ENCODE data around the gene ZNF831.

ZNF831 gene

GRCh38 chr20:59163631-59164530 is at the start of gene ZNF831:
Gene ZNF831 (plus strand): TSS chr20:59163821. CDS start chr20:59191020, 27,199 bp downstream.
- DNase-seq (ENCODE audit: low spot score) (no peak), FAIRE-seq (no peak)

- DNase-seq (ENCODE audit: low spot score): no peak
- FAIRE-seq: no peak
These were observed 46.1 kb upstream of the ZNF831 start for GRCh38 chr20:59117526-59117925.

DNA sequence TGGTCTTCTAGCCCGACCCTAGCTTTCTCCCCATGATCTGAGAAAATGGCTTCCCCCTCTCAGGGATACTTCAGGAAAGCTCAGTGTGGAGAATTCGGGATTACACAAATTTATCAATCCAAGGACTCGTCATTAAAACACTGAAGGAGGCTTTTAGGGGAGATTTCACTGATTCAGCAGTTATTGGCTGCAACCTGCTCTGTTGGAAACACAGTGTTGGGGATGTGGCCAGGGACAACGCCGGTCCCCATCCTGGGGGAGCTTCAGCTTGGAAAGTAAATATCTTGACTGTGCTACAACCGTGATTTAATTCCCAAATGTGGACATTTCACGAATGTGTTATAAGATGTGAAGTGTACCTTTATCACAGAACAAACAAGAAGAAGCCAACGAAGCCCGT is 44.8 kb upstream of the ZNF831 start:
- FAIRE-seq: no peak

DNA sequence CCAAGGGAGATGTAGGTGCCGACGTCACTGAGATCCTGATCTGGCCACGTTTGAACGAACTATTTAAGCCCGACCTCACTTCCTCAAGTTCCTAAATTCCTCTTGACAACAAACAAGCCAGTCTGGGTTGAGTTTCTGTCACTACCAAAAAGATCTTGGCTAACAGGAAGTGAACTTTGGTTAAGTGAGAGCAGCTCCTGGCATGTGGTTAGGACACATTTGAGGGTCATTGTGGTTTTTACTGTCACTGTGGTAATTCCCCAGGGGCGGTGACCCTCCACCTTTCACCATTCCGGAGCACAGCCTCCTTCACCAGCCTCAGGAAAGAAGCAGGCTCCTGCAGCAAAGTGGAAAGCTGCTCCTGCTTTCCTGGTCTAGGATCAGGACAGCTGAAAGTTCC is 43.1 kb upstream of the ZNF831 start:
- DNase-seq (ENCODE audit: low spot score): no peak

More for the DNA sequence above, 44.8 kb upstream of the ZNF831 start:
- no peak for DNase-seq (ENCODE audit: low spot score)

DNA sequence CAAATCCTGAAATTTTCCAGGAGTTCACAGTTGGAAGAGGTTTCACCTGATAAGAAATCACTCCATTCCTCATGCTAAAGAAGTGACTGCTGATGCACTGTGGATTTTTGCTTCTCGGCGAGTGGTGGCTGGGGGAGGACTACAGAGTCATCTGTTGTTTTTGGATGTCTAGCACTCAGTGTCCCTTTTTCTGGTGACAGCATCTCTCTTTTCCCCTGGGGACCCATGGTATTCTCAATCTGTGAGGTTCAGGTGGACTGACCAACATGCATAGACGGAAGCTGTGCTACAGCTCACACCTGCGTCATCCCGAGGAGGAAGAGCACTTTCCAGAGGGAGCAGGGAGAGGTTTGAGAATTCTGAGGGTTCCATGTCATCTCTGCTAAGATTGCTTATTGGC is 42.7 kb upstream of the ZNF831 start:
- DNase-seq (ENCODE audit: low spot score): no peak
- no peak for FAIRE-seq

More for the DNA sequence above, 43.1 kb upstream of the ZNF831 start:
- FAIRE-seq: no peak

DNA sequence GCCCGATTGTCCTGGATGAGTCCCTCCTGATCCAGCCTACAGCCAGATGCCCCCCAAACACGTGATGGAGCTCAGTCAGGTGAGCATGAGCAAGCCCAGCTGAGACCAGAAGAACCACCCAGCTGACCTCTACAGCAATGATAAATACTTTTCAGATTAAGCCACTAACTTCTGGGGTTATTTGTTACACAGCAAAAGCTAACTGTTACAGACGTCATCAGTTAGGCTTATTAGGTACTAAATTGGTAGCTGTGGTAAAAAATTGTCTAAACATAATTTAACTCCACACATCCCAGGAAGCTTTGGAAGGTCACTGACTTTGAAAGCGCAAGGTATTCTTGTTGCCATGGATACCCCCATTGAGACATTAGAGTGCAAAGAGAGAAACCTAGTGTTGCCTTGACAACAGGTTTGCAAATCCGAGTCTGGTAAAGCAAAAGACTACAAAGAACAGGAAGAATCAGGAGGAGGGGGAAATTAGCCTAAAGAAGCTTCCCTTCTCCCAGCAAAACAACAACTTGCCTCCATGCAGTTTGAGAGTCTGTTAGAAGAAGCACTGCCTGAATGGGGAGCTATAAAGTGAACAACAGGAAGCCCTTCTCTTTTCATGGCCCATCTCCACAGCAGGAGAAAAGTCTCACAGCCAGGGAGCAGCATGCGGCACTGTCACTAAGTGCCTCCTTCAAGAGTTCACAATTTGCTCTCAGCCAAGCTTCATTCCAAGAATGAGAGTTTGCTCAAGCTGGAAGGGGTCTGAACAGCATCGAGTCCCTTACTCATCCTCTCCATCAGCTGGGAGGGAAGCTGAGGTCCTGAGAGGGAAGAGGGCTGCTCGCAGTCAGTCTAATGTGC is 41.7 kb upstream of the ZNF831 start:
- DNase-seq (ENCODE audit: low spot score) (no peak), FAIRE-seq (no peak)

GRCh38 chr20:59122566-59122919 is 41.1 kb upstream of the ZNF831 start:
- DNase-seq (ENCODE audit: low spot score): no peak
- FAIRE-seq: no peak

GRCh38 chr20:59123011-59123677 is 40.5 kb upstream of the ZNF831 start:
- DNase-seq (ENCODE audit: low spot score): no peak
- FAIRE-seq: no peak

DNA sequence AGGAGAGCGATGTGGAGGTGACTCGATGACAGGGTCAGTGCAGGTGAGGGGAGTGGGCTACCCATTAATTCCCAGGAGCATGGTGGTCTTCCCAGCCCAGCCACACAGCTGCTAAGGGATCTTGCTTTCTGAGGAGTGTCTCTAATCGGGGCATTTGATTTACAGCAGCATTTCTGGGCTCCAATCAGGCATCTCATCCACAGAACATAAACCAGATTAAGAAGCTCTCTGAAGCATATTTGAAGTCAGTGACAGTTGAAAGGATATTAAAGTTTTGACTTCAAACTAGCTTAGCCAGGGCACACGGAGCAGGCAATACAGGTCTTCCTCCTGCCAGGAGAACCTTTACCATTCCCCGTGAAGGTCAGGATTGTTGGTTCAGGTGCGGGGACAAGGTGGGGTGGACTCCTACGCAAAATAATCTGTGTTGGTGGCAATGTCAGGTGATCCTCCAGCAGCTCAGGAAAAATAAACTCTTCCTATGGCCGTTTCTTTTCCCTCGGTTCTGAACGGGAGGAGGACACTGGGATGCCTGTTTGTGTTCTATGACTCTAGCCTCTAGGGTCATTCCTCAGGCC is 39.9 kb upstream of the ZNF831 start:
- DNase-seq (ENCODE audit: low spot score) (no peak), FAIRE-seq (no peak)

DNA sequence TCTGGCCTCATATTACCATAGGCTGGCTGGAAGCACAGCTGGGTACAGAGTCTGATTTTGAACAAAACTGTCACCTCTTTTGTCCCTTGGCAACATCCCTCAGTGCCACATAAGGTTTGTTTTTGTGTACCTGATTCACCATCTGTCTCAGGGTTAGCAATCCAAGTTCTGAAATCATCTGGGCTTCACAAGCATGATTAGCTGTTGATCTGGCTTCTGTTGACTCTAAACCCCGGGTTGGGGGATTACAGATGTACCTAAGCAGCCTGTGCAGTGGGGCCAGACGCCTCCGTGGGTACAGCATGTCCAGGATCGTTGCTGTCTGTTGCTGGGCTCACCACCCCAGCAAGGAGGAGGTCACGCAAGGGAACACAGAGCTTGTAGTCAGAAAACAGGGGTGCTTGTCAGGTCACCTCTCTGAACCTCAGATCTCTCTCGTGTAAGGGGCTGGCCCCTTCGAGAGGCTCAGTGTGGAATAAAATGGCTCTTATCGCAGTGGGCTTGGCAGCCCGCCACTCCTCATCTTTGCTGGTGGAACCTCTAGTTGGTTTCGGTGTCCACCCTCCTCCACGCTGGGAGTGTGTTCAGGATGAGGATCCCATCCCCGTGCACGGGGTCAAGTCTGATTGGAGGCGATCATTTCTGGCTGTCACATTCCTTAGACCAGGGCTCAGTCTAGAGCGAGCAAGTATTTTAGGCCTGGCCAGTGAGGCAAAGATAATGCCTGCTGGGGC is 39.2 kb upstream of the ZNF831 start:
- DNase-seq (ENCODE audit: low spot score): no peak
- FAIRE-seq: no peak

- FAIRE-seq (no peak), DNase-seq (ENCODE audit: low spot score) (no peak)
These were observed 38.3 kb upstream of the ZNF831 start for GRCh38 chr20:59125332-59125731.

DNA sequence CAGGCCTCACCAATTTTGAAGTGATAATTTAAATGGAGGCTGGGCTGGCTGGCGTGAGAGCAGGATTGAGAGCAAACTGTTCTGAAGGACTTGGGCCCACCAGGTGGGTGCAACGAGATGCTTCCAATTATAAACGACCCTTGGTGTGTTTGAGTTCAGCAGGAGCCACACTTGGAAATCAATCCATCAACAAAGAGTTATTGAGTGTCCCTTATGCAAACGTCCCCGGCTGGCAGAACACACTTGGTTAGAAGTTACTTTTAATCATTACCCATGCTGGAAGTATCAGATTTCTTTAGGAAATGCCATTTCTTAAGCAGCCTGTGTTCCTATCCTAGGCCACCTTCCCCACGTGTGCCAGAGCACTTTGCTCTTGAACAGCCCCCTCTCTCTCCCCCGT is 37.8 kb upstream of the ZNF831 start:
- FAIRE-seq: no peak
- no peak for DNase-seq (ENCODE audit: low spot score)

GRCh38 chr20:59127839-59128238 is 35.8 kb upstream of the ZNF831 start:
- no peak for DNase-seq (ENCODE audit: low spot score)
- no peak for FAIRE-seq

DNA sequence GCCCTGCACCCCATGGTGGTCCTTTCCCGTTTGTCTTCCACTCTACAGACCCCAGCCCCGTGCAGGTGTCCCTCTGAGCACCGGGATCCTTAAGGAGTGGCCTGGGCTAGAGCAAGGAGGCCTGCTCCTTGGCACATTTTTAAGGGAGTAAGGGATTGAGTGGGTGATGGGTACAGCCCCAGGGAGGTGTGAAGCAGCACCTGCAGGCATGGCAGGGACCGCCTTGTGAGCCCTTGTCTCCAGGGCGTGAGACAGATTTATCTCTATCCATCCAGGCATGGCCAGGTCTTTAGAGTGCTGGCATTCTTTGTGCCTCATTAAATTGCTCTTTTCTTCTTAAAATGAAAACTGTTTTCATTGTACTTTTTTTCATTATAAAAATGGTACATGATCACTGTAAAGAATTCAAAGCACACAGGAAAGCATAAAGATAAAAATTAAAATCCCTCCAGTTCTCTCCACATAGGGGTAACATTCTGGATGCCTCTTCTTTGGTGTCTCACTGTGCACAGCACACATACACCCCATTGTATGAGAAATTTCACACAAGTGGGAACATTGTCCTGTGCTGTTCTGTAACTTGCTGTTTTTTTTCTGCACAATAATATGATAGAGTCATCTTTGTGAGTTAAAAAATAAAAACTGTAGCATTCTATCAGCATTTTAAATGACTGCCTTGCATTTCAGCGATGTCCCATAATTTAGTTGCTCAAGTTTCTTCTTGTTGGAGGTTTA is 31.9 kb upstream of the ZNF831 start:
- FAIRE-seq (no peak), DNase-seq (ENCODE audit: low spot score) (no peak)

- no peak for FAIRE-seq
These were observed 29.4 kb upstream of the ZNF831 start for GRCh38 chr20:59134182-59134581.

DNA sequence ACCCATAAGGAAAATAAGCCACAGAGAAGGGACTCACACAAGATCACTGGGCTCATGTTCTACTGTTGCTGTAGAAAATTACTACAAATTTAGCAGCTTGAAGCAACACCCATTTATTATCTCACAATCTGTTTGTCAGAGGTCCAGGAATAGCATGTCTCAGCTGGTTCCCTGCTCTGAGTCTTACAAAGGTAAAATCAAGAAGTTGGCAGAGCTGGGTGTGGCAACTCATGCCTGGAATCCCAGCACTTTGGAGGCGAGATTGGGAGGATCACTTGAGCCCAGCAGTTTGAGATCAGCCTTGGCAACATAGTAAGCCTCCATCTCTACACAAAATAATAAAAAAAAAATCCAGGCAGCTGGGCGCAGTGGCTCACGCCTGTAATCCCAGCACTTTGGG is 28.5 kb upstream of the ZNF831 start:
- DNase-seq (ENCODE audit: low spot score) (no peak), FAIRE-seq (no peak)

More at GRCh38 chr20:59134182-59134581, 29.4 kb upstream of the ZNF831 start:
- no peak for DNase-seq (ENCODE audit: low spot score)

- FAIRE-seq (no peak), DNase-seq (ENCODE audit: low spot score) (no peak)
These were observed 27.6 kb upstream of the ZNF831 start for GRCh38 chr20:59136027-59136426.

- DNase-seq (ENCODE audit: low spot score) (no peak), FAIRE-seq (no peak)
These were observed 26.1 kb upstream of the ZNF831 start for GRCh38 chr20:59137532-59137931.

- no peak for FAIRE-seq
- DNase-seq (ENCODE audit: low spot score): no peak
These were observed 25.4 kb upstream of the ZNF831 start for GRCh38 chr20:59138114-59138748.

GRCh38 chr20:59139998-59140397 is 23.6 kb upstream of the ZNF831 start:
- DNase-seq (ENCODE audit: low spot score): no peak
- FAIRE-seq: no peak
